H9 (cell line): ENCODE data around the gene ZNF609. TPM values are rescaled to one million over a fixed set of nuclear protein-coding genes. Genes with fewer than 3 reads are reported as not detected.

Experiments
- DNase-seq: peaks from one replicate; pipeline ENCODE4 v3.0.0-alpha.2; 2017
- H2AFZ ChIP-seq: one replicate; pipeline ENCODE4 v1.6.1; 2013; ENCODE audit warnings: mild to moderate bottlenecking, low read length, control low read depth, moderate library complexity
- H2AK5ac ChIP-seq: 2 replicates; pipeline ENCODE4 v1.6.1; 2013; ENCODE audit warnings: low read length, control low read depth, mixed read lengths; ENCODE audit not compliant: insufficient read length
- H2BK120ac ChIP-seq: one replicate; pipeline ENCODE4 v1.6.1; 2013; ENCODE audit warnings: low read depth, mild to moderate bottlenecking, low read length, control low read depth, inconsistent platforms; ENCODE audit not compliant: poor library complexity, severe bottlenecking
- H2BK12ac ChIP-seq: 2 replicates; pipeline ENCODE4 v1.6.1; 2013; ENCODE audit warnings: low read length, control low read depth, mixed read lengths, low read depth; ENCODE audit not compliant: insufficient read length
- H2BK15ac ChIP-seq: 2 replicates; pipeline ENCODE4 v1.6.1; 2013; ENCODE audit warnings: low read depth, low read length, control low read depth
- H2BK20ac ChIP-seq: one replicate; pipeline ENCODE4 v1.6.1; 2013; ENCODE audit warnings: low read depth, mild to moderate bottlenecking, low read length, control low read depth, inconsistent platforms; ENCODE audit not compliant: poor library complexity, severe bottlenecking
- H2BK5ac ChIP-seq: 2 replicates; pipeline ENCODE4 v1.6.1; 2013; ENCODE audit warnings: low read length, control low read depth, mixed read lengths; ENCODE audit not compliant: insufficient read length
- H3K14ac ChIP-seq: 2 replicates; pipeline ENCODE4 v1.6.1; 2013; ENCODE audit warnings: low read length, control low read depth; ENCODE audit not compliant: insufficient read depth
- H3K18ac ChIP-seq: 2 replicates; pipeline ENCODE4 v1.6.1; 2013; ENCODE audit warnings: low read depth, mild to moderate bottlenecking, mixed read lengths, low read length, control low read depth; ENCODE audit not compliant: insufficient read length
- H3K23ac ChIP-seq: 2 replicates; pipeline ENCODE4 v1.6.1; 2013; ENCODE audit warnings: low read length, control low read depth, mixed read lengths, low read depth; ENCODE audit not compliant: insufficient read length
- H3K23me2 ChIP-seq: 2 replicates; pipeline ENCODE4 v1.6.1; 2013; ENCODE audit warnings: low read depth, mild to moderate bottlenecking, mixed read lengths, low read length, control low read depth; ENCODE audit not compliant: insufficient read length, poor library complexity, severe bottlenecking
- H3K27ac ChIP-seq: 2 replicates; pipeline ENCODE4 v1.5.1; 2013; ENCODE audit warnings: low read length, control low read depth, mixed read lengths, low read depth; ENCODE audit not compliant: insufficient read length
- H3K27me3 ChIP-seq: 2 replicates; pipeline ENCODE4 v1.6.1; 2013; ENCODE audit warnings: low read length, control low read depth, inconsistent platforms; ENCODE audit not compliant: insufficient read depth
- H3K4ac ChIP-seq: 2 replicates; pipeline ENCODE4 v1.6.1; 2013; ENCODE audit warnings: low read depth, mild to moderate bottlenecking, control low read depth, inconsistent platforms, low read length, moderate library complexity
- H3K4me1 ChIP-seq: 2 replicates; pipeline ENCODE4 v1.6.1; 2013; ENCODE audit warnings: low read length, control low read depth, inconsistent platforms; ENCODE audit not compliant: insufficient read depth
- H3K4me2 ChIP-seq: 2 replicates; pipeline ENCODE4 v1.6.1; 2013; ENCODE audit warnings: low read length, control low read depth, mixed read lengths; ENCODE audit not compliant: insufficient read length, insufficient read depth
- H3K56ac ChIP-seq: 2 replicates; pipeline ENCODE4 v1.6.1; 2013; ENCODE audit warnings: low read depth, mild to moderate bottlenecking, mixed read lengths, low read length, control low read depth; ENCODE audit not compliant: insufficient read length
- H3K79me1 ChIP-seq: 2 replicates; pipeline ENCODE4 v1.6.1; 2013; ENCODE audit warnings: low read depth, mild to moderate bottlenecking, moderate library complexity, low read length, control low read depth, inconsistent platforms; ENCODE audit not compliant: insufficient read depth, poor library complexity, severe bottlenecking
- H3K79me2 ChIP-seq: 2 replicates; pipeline ENCODE4 v1.6.1; 2013; ENCODE audit warnings: low read length, control low read depth, inconsistent platforms; ENCODE audit not compliant: insufficient read depth
- H3K9ac ChIP-seq: 2 replicates; pipeline ENCODE4 v1.6.1; 2013; ENCODE audit warnings: low read length, control low read depth, mixed read lengths; ENCODE audit not compliant: insufficient read length; ENCODE audit errors: extremely low read depth
- H3K9me3 ChIP-seq: one replicate; pipeline ENCODE4 v1.6.1; 2013; ENCODE audit warnings: low read depth, low read length, inconsistent platforms; ENCODE audit not compliant: control insufficient read depth
- H3T11ph ChIP-seq: one replicate; pipeline ENCODE4 v1.6.1; 2013; ENCODE audit warnings: mild to moderate bottlenecking, low read length, control low read depth, inconsistent platforms
- H4K20me1 ChIP-seq: one replicate; pipeline ENCODE4 v1.6.1; 2013; ENCODE audit not compliant: control insufficient read depth, insufficient read length, insufficient read depth
- H4K5ac ChIP-seq: 2 replicates; pipeline ENCODE4 v1.6.1; 2013; ENCODE audit warnings: low read depth, mild to moderate bottlenecking, mixed read lengths, low read length, control low read depth; ENCODE audit not compliant: insufficient read length
- H4K8ac ChIP-seq: replicated peaks from 2 replicates; pipeline ENCODE4 v1.6.1; 2013; ENCODE audit warnings: low read length, control low read depth, mixed read lengths, low read depth; ENCODE audit not compliant: insufficient read length
- H4K91ac ChIP-seq: 2 replicates; pipeline ENCODE4 v1.6.1; 2013; ENCODE audit warnings: low read depth, mild to moderate bottlenecking, moderate library complexity, mixed read lengths, low read length, control low read depth; ENCODE audit not compliant: insufficient read length
- H3K27ac Mint-ChIP-seq, 3 experiments: 2 replicates in 2 of 3; 3 replicates in 1 of 3; pipeline ENCODE4 v1.8.0; 2020 to 2021; ENCODE audit warnings: mixed read lengths in 3 of 3, mild to moderate bottlenecking in 1 of 3, moderate library complexity in 1 of 3
- H3K27me3 Mint-ChIP-seq: 2 replicates; pipeline ENCODE4 v1.8.0; 2021; ENCODE audit warnings: low read depth, mild to moderate bottlenecking, moderate library complexity, mixed read lengths
- H3K36me3 Mint-ChIP-seq, 3 experiments: 2 replicates in 2 of 3; 3 replicates in 1 of 3; pipeline ENCODE4 v1.8.0; 2020 to 2021; ENCODE audit warnings: low read depth in 3 of 3, mixed read lengths in 3 of 3; ENCODE audit not compliant: insufficient read depth in 1 of 3
- H3K4me1 Mint-ChIP-seq, 2 experiments: 2 replicates each; pipeline ENCODE4 v1.8.0; 2020; ENCODE audit warnings: mixed read lengths in 2 of 2
- H3K4me3 Mint-ChIP-seq, 2 experiments: 2 replicates in 1 of 2; 3 replicates in 1 of 2; pipeline ENCODE4 v1.8.0; 2020 to 2021; ENCODE audit warnings: mild to moderate bottlenecking in 2 of 2, mixed read lengths in 2 of 2, moderate library complexity in 1 of 2
- H3K9me3 Mint-ChIP-seq, 2 experiments: 2 replicates in 1 of 2; 3 replicates in 1 of 2; pipeline ENCODE4 v1.8.0; 2020; ENCODE audit warnings: mild to moderate bottlenecking in 2 of 2, mixed read lengths in 2 of 2, moderate library complexity in 1 of 2
- WGBS: extraction: QIAGEN DNeasy Blood & Tissue Kit; methylation state at CpG from one replicate; pipeline ENCODE4 v1.1.7; 2013; ENCODE audit warnings: missing lambda C conversion rate, low lambda C conversion rate, mixed read lengths; ENCODE audit not compliant: insufficient read length; ENCODE audit errors: extremely low coverage; 5-methylcytosine and 5-hydroxymethylcytosine counted together
- long read RNA-seq: library from polyadenylated mRNA; unstranded; transcript quantifications from one replicate; pipeline ENCODE4 v2.0.0, GENCODE V29; 2020
- total RNA-seq: library from RNA; stranded (reverse); gene quantifications from 2 replicates; pipeline ENCODE4 v1.2.1, GENCODE V29; 2021
- TF ChIP-seq, protein P1 (sequence below): fragments of 200-600 bp; sonication (generic); conservative IDR thresholded peaks from 3 replicates; pipeline ENCODE4 v1.8.0; 2021; ENCODE audit warnings: antibody characterized with exemption, mild to moderate bottlenecking

Gene ZNF609
- total RNA-seq: 38.8 and 45.3 TPM in 2 replicates
- long read RNA-seq, partial matches to known transcripts: 8 of 27 reads
- long read RNA-seq, other reads (novel, unspliced or antisense): 18 of 27 reads

- Histone ChIP-seq H3K27me3 (no peaks in the 10 kb centered on the region), H2BK15ac (no peak within 1 kb of the TSS), H4K8ac (no peak within 1 kb of the TSS), H3K4me1 (0 out of 2 replicates have a peak, but pooled peaks cover 5% of the 10 kb centered on the region), H2BK5ac (no peak within 1 kb of the TSS), H2AFZ (peak within 1 kb of the TSS; percentile 92), H3K79me1 (peaks cover 7% of the 10 kb centered on the region), H2BK120ac (no peak within 1 kb of the TSS), H3K4ac (no peak within 1 kb of the TSS), H3K9ac (peak within 1 kb of the TSS; percentile 82), H3K18ac (peak within 1 kb of the TSS; percentile 52), H3K23me2 (peaks cover 7% of the 10 kb centered on the region), H3T11ph (no peak within 1 kb of the TSS), H4K20me1 (no peaks in the 10 kb centered on the region), H3K23ac (no peak within 1 kb of the TSS), H3K14ac (peak within 1 kb of the TSS; percentile 23; the same call in 1 of the 2 replicates), H4K5ac (no peak within 1 kb of the TSS), H2AK5ac (no peak within 1 kb of the TSS), H3K9me3 (no peaks in the 10 kb centered on the region), H3K79me2 (peaks cover 14% of the 10 kb centered on the region; the same call in 1 of the 2 replicates), H2BK20ac (no peak within 1 kb of the TSS), H3K27ac (peak within 1 kb of the TSS; percentile 63), H3K56ac (no peak within 1 kb of the TSS), H4K91ac (no peak within 1 kb of the TSS), H2BK12ac (no peak within 1 kb of the TSS), H3K4me2 (peak within 1 kb of the TSS; percentile 97)
- TF ChIP-seq, protein P1, sequence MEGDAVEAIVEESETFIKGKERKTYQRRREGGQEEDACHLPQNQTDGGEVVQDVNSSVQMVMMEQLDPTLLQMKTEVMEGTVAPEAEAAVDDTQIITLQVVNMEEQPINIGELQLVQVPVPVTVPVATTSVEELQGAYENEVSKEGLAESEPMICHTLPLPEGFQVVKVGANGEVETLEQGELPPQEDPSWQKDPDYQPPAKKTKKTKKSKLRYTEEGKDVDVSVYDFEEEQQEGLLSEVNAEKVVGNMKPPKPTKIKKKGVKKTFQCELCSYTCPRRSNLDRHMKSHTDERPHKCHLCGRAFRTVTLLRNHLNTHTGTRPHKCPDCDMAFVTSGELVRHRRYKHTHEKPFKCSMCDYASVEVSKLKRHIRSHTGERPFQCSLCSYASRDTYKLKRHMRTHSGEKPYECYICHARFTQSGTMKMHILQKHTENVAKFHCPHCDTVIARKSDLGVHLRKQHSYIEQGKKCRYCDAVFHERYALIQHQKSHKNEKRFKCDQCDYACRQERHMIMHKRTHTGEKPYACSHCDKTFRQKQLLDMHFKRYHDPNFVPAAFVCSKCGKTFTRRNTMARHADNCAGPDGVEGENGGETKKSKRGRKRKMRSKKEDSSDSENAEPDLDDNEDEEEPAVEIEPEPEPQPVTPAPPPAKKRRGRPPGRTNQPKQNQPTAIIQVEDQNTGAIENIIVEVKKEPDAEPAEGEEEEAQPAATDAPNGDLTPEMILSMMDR: no peak
- H3K4me1 Mint-ChIP-seq: peaks cover 43 to 54% of the 10 kb centered on the region in 2 experiments
- H3K27ac Mint-ChIP-seq: peak within 1 kb of the TSS; percentile 93 to 97 (median 95)
- H3K27me3 Mint-ChIP-seq: no peaks in the 10 kb centered on the region
- H3K4me3 Mint-ChIP-seq: peak within 1 kb of the TSS; percentile 82 to 92
- no CpG with 5 or more reads among the region's 45 CpGs for WGBS
- H3K36me3 Mint-ChIP-seq: peaks cover 0 to 5% (median 4%) of the 10 kb centered on the region in 3 experiments; a peak in 5 of 7 replicates
- H3K9me3 Mint-ChIP-seq: no peaks in the 10 kb centered on the region
- peak; percentile 97 for DNase-seq
These were observed at the start of gene ZNF609 for GRCh38 chr15:64460206-64460723. ZNF609 (plus strand) TSS chr15:64460578; CDS start chr15:64499420, 38,842 bp downstream.
